Amniotic epithelial cell (primary cell): ENCODE measurements around the gene SLC22A23.

Source experiments
- DNase-seq: peaks from one replicate; pipeline ENCODE4 v3.0.0-alpha.2; 2010; ENCODE audit warnings: low read depth

The SLC22A23 gene

DNA sequence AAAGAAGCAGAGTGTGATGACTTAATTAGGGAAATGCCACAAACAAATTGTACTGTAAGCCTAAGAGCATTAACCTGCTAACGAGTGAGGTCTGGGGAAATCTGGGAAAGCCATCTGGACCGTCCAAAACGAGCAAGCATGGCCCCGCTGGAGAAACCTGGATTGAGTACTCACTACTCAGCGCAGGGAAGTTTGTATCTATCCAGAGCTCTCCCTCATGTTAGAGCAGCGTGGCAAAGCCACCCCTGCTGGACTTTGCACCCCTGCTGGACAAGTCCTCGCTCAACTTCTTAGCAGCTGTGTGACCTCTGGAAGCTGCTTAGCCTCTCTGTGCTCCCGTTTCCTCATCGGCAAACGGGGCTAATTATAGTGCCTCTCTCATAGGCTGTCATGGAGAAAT is 160.8 kb downstream of the SLC22A23 start:
- no peak for DNase-seq

DNA sequence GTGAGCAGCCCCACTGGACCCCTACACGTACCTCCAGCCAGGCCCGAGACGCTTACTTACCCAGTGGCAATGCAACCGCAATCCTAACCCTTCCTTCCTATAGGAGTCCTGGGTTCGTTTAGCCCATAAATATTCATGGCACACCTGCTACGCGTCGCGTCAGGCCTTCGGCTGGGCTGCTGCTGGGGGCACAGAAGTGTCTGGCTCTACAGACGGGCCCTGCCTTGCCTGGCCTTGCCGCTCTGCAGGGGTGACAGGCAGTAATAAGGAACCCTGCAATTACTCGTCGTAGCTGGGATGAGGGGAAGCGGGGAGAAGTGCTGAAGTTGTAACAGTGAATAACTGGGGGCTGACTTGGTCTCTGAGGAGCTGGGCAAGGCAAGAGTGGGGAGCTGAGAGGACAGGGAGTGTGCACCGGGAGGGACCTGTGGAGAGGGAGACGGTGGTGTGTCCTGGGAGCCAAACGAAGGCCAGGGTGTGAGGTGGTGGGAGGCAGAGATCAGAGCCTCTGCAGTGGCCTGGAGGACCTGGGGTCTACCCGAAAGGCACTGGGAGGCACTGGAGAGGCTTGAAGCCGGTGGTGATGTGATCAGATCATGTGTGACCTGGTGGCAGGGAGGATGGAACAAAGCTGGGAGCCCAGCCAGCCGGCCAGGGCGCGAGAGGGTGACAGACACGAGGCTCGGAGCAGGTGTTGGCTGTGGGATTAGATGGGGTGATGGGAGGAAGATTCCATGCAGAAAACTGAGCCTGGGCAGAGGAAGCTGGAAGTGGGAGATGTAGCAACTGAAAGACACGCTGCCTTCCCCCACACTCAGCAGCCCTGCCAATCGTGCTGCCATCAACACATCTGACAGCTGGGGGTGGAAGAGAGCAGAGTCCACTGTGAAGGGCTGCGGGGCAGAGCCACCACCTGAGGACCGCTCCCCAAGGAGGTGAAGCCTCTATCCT is 161.7 kb downstream of the SLC22A23 start:
- no peak for DNase-seq

- no peak for DNase-seq
Observed at GRCh38 chr6:3294396-3294795, 162.5 kb downstream of the SLC22A23 start.

DNA sequence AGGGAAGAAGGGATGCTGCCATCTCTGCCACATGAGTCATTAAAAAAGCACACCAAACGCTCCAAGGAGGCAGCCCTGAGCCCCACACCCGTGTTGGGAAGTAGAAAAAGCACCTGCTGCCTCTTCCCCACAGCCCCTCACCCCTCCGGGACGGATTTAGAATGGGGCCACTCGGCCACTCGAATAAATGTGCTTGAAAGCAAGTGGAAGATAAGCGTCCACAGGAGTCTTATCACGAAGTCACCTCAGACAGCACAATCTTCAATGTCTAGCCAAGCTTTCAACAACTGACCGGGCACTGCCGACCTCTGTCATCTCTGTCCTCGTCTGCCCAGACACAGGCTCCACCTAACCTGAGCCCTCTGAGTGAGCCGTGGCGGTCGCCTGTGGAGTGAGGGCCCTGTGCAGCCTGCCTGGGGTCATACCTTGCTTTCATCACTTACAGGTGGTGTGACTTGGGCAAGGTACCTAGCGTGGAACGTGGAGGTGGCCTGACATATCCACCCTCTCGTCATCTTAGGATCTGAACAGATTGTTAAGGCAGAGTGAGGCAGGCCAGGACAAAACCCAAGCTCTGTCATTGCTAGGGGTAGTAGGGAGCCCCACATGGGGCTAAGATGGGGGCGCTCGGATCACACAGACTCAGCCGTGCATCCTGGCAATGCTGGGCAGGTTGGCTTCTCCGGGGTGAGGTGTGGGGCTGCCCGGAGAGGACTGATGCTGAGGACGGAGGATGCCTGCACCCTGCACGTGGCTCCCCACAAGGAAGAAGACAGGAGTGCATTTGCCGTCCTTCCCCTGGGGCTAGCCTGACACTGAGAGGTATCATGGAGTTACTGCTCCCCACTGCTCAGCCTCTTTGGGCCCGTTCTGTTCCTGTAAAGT is 163.3 kb downstream of the SLC22A23 start:
- no peak for DNase-seq

DNA sequence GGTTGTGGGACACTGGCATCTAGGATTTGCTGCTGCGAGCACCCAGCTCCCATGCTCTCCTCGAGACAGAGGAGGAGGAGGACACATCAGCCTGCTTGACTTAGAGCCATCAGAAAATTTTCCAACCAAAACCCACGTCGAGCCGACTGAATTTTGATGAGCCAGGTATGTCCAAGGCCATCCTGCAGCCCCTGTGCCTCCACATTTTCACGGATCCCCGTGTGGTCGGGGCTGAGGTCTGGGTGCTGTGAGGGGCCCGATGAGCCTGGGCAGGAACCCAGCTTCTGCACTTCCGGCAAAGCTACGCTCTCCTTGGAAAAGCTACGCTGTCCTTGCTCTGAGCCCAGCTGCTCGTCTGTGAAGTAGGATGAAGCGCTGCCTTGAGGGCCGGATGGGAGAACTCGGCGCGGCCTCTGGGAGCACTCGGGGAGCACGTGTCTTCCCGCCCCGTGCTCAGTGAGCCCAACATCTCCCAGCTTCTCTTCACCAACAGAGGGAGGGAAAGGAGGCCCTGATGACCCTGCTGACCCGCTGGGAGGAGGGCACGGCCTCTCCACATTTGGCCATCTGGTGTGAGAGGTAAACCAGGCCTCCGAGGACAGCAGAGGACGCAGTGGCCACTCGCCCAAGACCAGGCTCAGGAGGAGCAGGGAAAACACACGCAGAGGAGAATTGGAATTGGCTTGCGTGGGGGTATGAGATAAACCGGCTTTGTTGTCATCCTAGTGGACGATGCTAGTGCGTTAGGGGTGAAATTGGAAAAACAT is 164.2 kb downstream of the SLC22A23 start:
- no peak for DNase-seq

DNA sequence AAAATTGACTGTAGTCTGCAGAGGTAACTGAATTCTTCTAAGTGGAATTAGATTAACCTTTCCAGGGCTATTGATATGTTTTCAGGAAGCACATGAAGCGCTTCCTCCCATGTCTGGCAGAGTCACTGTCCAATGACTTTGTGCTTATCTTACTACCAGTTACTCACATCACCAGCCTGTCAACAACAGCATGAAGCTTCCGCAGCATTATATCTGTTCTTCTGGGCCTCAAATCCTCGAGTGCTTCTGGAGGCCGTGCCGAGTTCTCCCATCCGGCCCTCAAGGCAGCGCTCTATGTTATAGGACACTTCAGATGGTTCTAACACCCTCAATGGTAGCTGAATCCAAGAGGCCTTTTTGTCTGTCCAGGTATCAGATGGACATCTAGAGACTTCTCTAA is 164.9 kb downstream of the SLC22A23 start:
- no peak for DNase-seq

GRCh38 chr6:3291346-3291745 is 165.5 kb downstream of the SLC22A23 start:
- no peak for DNase-seq

DNA sequence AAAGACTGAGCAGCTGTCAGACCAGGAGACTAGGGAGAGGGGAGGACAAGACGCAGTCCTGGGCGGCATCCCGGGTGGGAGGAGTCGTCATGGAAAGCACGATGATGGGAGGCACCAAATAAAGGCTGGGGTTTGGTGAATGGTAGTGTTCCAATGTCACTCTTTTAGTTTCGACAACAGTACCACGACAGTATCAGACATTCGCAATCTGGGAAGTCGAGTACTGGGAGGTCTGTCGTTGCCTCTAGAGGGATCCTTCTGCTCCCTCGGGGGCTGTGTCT is 166.0 kb downstream of the SLC22A23 start:
- DNase-seq = no peak

DNA sequence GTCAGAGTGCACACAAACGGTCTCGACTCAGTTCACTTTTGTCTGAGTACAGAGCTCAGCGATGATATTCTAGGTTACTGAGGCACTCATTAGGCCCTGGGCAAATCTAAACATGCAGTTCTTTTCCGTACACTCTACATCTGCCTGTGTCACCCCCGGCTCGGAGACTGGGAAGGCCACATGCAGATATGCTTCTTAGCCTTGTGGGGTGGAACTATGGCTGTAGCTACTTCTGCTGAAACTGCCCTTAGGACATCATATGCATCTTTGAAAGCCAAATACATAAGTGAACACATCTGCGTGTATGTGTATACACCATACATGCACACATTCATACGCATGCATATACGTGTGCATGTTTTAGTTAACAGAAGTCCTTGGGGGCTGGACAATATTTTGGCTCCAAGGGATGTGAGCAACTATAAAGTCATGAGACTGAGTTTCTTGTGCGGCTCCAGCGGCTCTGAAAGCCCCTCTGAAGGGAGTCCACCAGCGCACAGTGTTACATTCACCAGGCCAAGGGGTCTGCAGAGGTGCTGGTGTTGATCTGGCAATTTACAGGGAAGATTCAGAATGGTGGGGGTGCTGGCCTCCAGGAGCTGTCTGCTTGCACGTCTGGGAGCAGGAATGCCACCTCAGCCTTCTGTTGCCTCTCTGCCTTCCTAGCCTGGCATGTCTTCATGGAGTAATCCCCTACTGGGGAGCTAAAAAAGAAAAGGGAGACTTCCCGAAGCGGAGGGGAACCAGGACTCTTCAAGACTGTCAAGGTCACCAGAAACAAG is 166.5 kb downstream of the SLC22A23 start:
- DNase-seq = no peak

DNA sequence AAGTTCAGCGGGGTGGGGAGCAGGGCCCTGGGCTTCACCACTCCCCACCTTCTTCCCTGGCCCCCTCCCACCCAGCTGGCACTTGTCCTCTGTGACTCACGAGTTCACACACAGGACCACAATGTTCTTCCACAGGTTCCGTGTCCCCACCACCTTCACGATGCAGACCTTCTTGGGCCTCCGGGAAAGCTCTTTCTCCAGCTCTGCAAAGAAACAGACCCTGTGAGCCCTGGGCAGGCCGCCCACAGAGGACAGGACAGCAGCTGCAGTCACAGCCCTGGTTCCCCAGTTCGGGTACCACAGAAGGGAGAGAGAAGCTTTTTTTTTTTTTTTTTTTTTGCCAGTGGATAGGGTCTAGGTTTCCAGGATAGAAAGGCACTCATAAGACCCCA is 167.2 kb downstream of the SLC22A23 start:
- DNase-seq = no peak

GRCh38 chr6:3288711-3289663 is 167.9 kb downstream of the SLC22A23 start:
- DNase-seq = no peak

GRCh38 chr6:3287976-3288707 is 168.7 kb downstream of the SLC22A23 start:
- no peak for DNase-seq

DNA sequence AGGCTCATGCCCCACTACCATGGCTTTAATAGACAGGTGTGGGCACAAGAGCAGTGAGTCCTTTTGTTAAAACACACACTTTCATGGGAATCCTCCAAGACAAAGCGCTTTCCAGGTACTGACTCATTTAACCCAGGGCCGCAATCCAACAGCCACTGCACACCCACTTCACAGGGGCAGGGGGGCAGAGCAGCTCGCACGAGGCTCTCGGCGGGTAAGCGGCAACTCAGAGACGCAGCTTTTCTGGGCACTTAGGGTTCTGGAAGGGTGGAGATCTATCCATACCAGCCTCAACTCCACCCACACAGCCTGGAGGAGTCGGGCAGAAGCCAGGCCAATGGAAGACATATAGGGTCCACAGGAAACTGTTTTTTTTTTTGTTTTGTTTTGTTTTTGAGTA is 169.5 kb downstream of the SLC22A23 start:
- no peak for DNase-seq

DNA sequence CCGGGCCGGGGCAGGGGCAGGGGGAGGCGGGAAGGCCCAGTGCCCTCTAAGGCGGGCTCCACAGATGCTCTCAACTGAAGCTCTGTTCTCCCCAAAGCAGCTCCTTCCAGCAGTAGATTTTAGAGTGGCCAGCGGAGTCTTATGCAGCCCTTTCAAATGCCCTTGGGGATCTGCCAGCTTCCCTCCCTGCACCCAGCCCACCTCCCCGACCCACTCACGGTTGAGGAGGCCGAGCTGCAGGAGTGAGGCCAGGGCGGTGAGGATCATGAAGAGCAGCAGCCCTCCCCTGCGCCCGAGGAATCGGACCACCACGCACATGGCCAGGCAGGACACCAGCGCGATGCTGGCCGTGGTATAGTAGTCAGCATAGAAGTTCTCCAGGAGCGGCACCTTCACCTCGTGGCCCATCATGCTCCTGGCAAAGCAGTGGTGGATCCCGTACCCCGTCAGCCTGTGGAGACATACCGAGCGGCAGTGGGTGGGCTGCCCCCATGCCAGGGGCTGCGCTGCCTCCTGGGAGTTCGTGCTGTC is 170.1 kb downstream of the SLC22A23 start:
- DNase-seq = no peak

DNA sequence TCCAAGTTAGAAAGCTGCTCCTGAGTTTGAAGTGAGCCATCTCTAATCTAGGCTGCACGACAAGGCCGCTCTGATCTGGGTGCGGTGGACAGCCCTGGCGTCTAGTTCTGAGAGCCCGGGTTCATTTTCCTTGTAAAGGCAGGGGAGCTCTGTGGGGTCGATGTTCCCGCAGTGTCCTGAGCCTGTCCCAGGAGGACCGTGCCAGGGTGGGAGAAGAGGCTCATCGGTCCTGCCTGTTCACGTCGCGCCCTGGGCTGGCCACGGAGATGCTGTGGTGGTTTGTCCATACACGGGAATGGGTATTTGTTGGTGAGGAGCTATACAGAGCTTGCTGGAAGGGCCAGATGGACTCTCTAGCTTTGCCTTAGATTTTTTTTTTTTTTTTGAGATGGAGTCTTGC is 171.1 kb downstream of the SLC22A23 start:
- DNase-seq = no peak

DNA sequence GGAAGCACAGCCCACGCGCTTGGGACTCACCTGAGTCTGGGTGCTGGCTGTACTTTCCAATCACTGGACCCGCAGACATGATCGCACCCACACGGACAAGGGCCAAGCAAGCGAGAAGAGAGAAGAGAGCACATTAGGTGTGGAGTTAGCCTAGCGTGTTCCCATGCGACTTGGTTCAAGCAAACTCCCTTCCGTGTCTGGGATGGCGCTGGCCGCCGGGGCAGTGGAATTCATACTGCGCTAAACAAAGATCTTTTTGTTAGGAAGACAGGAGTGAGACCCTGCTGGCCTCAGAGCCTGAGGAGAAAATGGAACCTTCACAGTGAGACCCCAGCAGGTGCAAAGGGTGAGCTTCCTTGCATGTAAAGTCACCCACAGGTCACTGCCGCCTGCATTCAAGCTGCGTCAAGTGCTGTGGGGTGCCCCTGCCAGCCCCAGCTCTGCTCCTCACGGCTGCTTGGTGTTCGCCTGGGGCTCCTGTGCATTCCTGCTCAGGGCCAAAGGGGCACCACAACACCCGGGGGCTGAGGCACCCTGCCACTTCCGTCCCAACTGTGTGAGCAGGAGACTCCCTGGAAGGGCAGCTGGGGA is 171.7 kb downstream of the SLC22A23 start:
- DNase-seq = no peak

DNA sequence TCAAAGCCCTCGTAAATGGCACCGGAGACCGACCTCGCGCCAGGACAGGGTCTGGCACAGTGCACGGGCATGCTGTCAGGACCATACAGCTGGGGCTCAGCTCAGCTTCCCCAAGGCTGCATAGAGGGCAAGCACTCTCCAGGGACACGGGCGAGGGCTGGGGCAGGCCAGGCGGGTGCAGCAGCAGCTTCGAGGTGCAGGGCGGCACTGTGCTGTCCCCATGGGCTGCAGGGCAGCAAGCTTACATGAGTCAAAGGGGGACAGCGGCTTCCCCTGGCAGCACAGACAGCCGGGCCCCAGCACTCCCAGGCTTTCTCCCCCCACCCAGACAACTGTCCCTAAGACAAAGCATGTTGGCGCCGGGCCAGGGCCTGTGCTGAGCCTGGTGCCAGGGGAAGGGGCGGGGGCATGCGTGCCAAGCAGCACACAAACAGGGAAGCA is 172.4 kb downstream of the SLC22A23 start:
- DNase-seq = no peak

DNA sequence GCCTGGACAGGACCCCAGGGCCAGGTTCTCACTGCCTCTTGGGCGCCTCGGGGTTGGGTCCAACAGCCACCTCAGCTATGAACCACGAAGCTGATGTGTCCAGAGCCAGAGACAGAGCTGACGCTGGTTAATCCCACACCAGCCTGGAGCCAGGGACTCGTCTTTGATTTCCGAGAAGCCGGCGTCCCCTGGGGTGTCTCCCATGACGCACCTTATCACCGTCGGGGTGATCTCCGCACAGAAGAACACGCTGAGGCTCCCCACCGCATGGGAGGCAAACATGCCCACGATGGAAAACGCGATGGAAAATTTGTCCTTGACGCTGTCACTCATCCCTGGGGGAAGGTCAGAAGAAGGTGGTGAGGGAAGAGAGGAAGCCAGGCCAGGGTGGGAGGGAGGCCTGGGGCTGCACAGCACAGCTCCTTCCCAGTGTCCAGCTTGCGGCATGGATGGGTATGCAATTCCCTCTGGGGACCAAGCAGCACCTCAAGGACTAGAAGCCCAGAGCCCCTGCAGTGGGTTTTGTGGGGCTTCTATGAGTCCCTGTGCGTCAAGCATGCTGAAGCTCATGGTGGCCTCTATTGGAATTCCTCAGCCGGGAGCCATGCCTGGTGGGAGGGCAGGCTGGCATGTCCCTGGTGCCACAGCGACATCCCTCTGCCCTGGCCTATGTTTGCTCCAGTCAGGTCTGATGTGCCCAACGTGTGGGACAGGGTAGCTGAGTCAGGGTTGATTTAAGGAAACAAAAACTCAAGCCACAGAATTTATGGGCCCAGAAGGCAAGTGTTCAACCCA is 173.0 kb downstream of the SLC22A23 start:
- no peak for DNase-seq
